NCI-H1436 treated with DMSO at 0.1 percent for 48 hours (cell line): ENCODE data around the gene TPST2.

Source experiments
- DNase-seq: peaks from one replicate; lab custom pipeline; 2025; lab: John Stamatoyannopoulos, UW

TPST2 gene

GRCh38 chr22:26489447-26490036, 100.4 kb downstream of the TPST2 start:
- no peak for DNase-seq

GRCh38 chr22:26487996-26488395, 101.9 kb downstream of the TPST2 start:
- no peak for DNase-seq

- no peak for DNase-seq
Measured at GRCh38 chr22:26486394-26486793, 103.5 kb downstream of the TPST2 start.

- DNase-seq: no peak
Measured at GRCh38 chr22:26485806-26486390, 104.0 kb downstream of the TPST2 start.

GRCh38 chr22:26485013-26485412, 104.9 kb downstream of the TPST2 start:
- no peak for DNase-seq

- DNase-seq: no peak
Measured at GRCh38 chr22:26484360-26484706, 105.6 kb downstream of the TPST2 start.

- peak; percentile 18 for DNase-seq
Measured at GRCh38 chr22:26483439-26484359, 106.2 kb downstream of the TPST2 start, which contains the start of the genes HPS4 and SRRD. Gene HPS4 (minus strand): TSS chr22:26483783. CDS start chr22:26481762, 2,021 bp downstream. Gene SRRD (plus strand): TSS chr22:26483877. CDS start chr22:26483891, 14 bp downstream.

- DNase-seq: no peak
Measured at GRCh38 chr22:26483043-26483438, 106.9 kb downstream of the TPST2 start.

- DNase-seq: no peak
Measured at GRCh38 chr22:26482161-26482560, 107.8 kb downstream of the TPST2 start.

- no peak for DNase-seq
Measured at GRCh38 chr22:26481694-26482093, 108.2 kb downstream of the TPST2 start.

- DNase-seq: no peak
Measured at GRCh38 chr22:26481112-26481693, 108.7 kb downstream of the TPST2 start.

- DNase-seq: no peak
Measured at GRCh38 chr22:26480611-26480932, 109.4 kb downstream of the TPST2 start.

GRCh38 chr22:26479792-26480610, 109.9 kb downstream of the TPST2 start:
- no peak for DNase-seq

- no peak for DNase-seq
Measured at GRCh38 chr22:26479043-26479791, 110.7 kb downstream of the TPST2 start.

GRCh38 chr22:26477341-26477731, 112.6 kb downstream of the TPST2 start:
- no peak for DNase-seq

- no peak for DNase-seq
Measured at GRCh38 chr22:26476705-26477340, 113.1 kb downstream of the TPST2 start.

- no peak for DNase-seq
Measured at GRCh38 chr22:26474682-26475081, 115.2 kb downstream of the TPST2 start.
